Measurements from ENCODE around the gene C10orf71.

The C10orf71 gene

GRCh38 chr10:49375611-49376010, 76.6 kb downstream of the C10orf71 start:
- no peak for DNase-seq (ENCODE audit: low spot score)

Measured in SK-N-DZ (cell line).